Activated CD4-positive, alpha-beta T cell treated with anti-CD3 and anti-CD28 coated beads for 24 hours (primary cell): ENCODE measurements around the gene PRR29.
"Not testable (repeated sequence)": the region's sequence is repeated elsewhere in the genome, so short reads cannot be mapped to it uniquely, and the experiment has no call there.

Experiments
- DNase-seq, 2 donors: peaks; one replicate each; pipeline ENCODE4 v3.0.0-alpha.2; 2020; ENCODE audit warnings: low read depth in 2 of 2

The PRR29 gene

GRCh38 chr17:63997341-63998048 lies 656 bp upstream of the PRR29 start:
- no peak for DNase-seq

- DNase-seq: no peak
These were observed 849 bp downstream of the PRR29 start for GRCh38 chr17:63998721-63999679.

GRCh38 chr17:63999680-64000531 lies 1.8 kb downstream of the PRR29 start:
- no peak for DNase-seq

GRCh38 chr17:64001091-64001579 lies 3.0 kb downstream of the PRR29 start:
- no peak for DNase-seq

- no peak for DNase-seq
These were observed 3.8 kb downstream of the PRR29 start for GRCh38 chr17:64001763-64002529.

- DNase-seq: no peak
These were observed 4.7 kb downstream of the PRR29 start for GRCh38 chr17:64002658-64003525.

GRCh38 chr17:64003526-64004121 lies 5.5 kb downstream of the PRR29 start:
- no peak for DNase-seq

GRCh38 chr17:64004218-64004770 lies 6.1 kb downstream of the PRR29 start:
- DNase-seq: no peak

- no peak for DNase-seq
These were observed 7.0 kb downstream of the PRR29 start for GRCh38 chr17:64004903-64005733.

GRCh38 chr17:64005734-64006167 lies 7.6 kb downstream of the PRR29 start:
- DNase-seq: no peak

GRCh38 chr17:64006361-64007088 lies 8.4 kb downstream of the PRR29 start:
- DNase-seq: no peak

GRCh38 chr17:64007089-64007837 lies 9.1 kb downstream of the PRR29 start:
- not testable (repeated sequence) for DNase-seq

- no peak for DNase-seq
These were observed 9.7 kb downstream of the PRR29 start for GRCh38 chr17:64007838-64008282.

- no peak for DNase-seq
These were observed 10.2 kb downstream of the PRR29 start for GRCh38 chr17:64008346-64008745.

GRCh38 chr17:64008830-64009229 lies 10.7 kb downstream of the PRR29 start:
- DNase-seq: no peak

- DNase-seq: no peak
These were observed 11.6 kb downstream of the PRR29 start for GRCh38 chr17:64009571-64010402.
